ENCODE data around the gene ZNF442.
"Not testable (repeated sequence)": the region's sequence is repeated elsewhere in the genome, so short reads cannot be mapped to it uniquely, and the experiment has no call there.

The ZNF442 gene

DNA sequence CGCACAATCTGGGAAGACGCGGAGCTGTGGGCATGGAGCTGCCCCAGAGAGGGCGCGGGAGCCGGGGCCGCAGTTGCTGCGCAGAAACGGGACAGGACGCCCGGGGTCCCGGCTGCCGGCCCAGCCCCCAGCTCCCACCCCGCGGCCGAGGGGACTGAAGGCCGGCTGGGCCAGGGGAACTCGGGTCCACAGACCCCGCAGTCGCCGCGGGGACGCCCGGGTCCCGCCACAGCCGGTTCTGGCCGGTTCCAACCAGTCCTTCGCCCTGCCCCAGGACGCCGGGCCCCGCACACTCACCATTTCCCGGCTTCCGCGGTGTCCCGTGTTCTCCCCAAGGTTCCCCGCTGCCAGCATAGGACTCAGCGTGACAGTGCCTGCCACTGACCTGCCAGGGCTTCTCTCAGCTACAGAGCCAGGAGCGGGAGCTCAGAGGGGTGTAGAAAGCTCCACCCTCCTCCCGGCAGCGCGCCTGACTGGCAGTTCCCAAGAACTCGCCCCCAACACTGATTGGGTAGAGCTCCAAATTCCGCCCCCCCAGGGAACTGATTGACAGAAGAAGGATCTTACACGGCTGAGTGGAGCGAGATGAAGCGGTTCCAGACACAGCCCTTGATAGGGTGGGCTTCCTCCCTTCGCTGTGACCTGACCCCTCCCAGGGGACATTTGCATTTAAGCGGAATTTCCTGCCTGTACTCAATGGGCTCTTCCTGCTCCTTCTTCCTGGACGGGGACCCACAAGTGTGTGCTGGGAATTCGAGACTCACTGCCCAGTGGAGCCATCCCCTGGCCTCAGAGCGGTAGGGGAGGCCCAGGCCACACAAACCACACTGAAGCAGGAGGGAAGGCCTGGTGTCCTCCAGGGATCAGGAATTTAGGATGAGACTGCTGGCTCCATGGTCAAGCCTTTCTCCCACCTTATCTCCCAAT is at the start of gene ZNF442:
Gene ZNF442, minus strand, starts transcription at position 448 of the 927 bp plus-strand sequence. CDS start 2,052 bp downstream, outside the sequence.
- DNase-seq = peak; percentile 94

GRCh38 chr19:12411893-12412292 is 46.4 kb upstream of the ZNF442 start:
- DNase-seq = no peak

GRCh38 chr19:12400633-12401502 is 35.4 kb upstream of the ZNF442 start, which contains the start of gene ZNF799:
TSS of gene ZNF799 (minus strand) at chr19:12401271. CDS start at chr19:12401070, 201 bp downstream.
- DNase-seq = peak; percentile 91

GRCh38 chr19:12399901-12400632 is 34.6 kb upstream of the ZNF442 start:
- peak; percentile 28 for DNase-seq

- not testable (repeated sequence) for DNase-seq
These were observed 25.7 kb upstream of the ZNF442 start for GRCh38 chr19:12391148-12391547.

DNA sequence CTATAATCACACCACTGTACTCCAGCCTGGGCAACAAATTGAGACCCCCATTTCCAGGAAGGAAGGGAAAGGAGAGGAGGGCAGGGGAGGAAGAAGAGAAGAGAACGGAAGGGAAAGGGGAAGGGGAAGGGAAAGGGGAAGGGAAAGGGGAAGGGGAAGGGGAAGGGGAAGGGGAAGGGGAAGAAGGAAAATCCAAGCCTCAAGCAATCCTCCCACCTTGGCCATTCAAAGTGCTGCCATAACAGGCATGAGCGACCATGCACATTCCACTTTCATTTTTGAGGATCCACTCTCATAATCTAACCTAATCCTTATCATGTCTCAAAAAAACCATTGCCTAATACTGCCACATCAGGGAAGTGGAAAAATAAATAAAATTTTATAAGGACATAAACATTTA is 20.9 kb upstream of the ZNF442 start:
- DNase-seq = not testable (repeated sequence)

DNA sequence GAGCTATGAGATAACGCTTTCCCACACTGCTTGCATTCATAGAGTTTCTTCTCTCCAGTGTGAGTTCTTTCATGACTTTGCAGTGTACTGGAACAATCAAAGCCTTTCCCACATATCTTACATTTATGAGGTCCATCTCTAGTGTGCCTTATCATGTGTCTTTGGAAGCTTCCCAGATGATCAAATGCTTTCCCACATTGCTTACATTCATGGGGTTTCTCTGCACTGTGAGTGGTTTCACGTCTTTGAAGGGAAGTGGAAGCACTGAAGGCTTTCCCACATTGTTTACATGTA is 14.9 kb upstream of the ZNF442 start:
- no peak for DNase-seq

- DNase-seq = no peak
These were observed 14.4 kb upstream of the ZNF442 start for GRCh38 chr19:12379732-12380443.

- DNase-seq = no peak
These were observed 8.5 kb upstream of the ZNF442 start for GRCh38 chr19:12374026-12374425.

DNA sequence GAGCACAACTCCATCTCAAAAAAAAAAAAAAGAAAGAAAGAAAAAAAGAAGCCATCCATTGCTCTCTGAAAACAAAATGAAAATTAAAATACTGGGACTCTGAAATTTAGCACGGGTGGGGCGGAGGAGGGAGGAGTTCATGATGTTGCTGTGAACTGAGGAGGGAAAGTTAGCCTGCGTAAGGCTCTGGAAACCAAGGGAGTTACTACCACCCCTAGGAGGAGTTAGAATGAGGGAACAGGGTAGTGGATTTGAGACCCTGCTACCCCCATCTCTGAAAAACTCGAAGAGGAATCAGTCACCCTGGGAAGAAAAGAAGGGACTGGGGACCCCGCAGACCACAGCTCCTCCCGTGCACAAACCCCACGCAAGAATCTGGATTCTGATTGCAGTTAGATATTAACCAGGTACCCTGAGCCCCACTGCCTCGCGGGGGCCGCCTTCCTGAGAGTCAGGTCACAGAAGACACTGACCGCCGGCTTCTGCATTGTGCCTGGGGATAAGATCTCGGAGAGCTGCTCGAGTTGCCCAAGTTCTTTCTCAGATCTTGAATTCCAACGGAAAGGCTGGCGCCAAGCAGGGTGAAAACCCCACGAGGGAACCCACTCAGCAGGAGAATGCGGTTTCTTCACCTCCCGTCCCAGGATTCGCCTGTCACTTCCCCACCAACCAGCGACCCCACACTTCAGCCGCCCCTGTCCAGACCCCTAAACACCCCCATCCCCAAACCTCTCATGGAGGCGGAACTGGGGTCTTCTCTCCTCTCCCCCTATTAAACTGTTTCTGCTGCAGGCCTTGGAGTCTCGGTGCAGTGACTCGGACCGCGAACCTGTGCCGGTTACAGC is 870 bp downstream of the ZNF442 start:
- DNase-seq = no peak

- DNase-seq = not testable (repeated sequence)
These were observed 3.2 kb downstream of the ZNF442 start for GRCh38 chr19:12362236-12362635.

GRCh38 chr19:12353375-12353774 is 12.1 kb downstream of the ZNF442 start:
- no peak for DNase-seq

- DNase-seq = no peak
These were observed 14.6 kb downstream of the ZNF442 start for GRCh38 chr19:12350890-12351197.

GRCh38 chr19:12350185-12350889 is 15.1 kb downstream of the ZNF442 start:
- DNase-seq = no peak

- DNase-seq = no peak
These were observed 18.6 kb downstream of the ZNF442 start for GRCh38 chr19:12346896-12347295.

GRCh38 chr19:12345197-12345596 is 20.3 kb downstream of the ZNF442 start:
- DNase-seq = no peak

DNA sequence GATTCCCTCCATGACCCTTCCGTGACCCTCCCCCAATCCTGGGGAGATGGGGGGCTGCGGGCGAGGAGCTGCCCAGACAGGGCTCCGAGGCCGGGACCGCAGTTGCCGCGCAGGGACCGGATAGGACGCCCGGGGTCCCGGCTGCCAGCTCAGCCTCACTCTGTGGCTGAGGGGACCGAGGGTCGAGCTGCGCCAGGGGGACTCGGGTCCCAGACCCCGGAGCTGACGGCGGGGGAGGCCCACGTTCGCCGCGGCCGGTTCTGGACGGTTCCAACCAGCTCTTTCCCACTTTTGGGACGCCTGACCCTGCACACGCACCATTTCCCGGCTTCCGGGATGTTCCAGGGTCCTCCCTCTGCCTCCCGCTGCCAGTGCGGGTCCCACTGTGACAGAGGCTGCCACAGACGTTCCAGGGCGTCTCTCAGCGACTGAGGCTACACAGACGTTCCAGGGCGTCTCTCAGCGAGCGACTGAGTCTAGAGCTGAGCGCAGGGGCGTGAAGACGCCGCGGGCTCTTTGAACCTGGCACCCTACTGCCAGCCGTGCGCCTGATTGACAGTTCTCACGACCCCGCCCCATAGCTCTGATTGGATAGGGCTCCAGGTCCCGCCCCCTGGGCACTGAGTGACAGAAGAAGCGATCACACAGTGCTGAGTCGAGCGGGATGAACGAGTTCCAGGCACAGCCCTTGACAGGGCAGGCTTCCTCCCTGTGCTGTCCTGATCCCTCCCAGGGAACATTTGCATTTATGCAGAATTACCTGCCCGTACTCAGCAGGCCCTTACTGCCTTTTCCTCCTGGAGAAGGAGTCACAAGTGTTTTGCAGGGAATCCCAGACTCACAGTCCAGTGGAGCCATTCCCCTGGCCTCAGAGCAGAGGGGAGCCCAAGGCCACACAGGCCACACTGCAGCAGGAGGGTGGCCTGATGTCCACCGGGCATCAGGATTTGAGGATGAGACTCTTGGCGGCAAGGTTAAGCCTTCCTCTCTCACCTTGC is 32.0 kb downstream of the ZNF442 start, which contains the start of gene ZNF563:
Gene ZNF563, minus strand, starts transcription at position 472 of the 998 bp plus-strand sequence. Its CDS starts 151 bp downstream, at position 321.
- DNase-seq = peak; percentile 95

DNA sequence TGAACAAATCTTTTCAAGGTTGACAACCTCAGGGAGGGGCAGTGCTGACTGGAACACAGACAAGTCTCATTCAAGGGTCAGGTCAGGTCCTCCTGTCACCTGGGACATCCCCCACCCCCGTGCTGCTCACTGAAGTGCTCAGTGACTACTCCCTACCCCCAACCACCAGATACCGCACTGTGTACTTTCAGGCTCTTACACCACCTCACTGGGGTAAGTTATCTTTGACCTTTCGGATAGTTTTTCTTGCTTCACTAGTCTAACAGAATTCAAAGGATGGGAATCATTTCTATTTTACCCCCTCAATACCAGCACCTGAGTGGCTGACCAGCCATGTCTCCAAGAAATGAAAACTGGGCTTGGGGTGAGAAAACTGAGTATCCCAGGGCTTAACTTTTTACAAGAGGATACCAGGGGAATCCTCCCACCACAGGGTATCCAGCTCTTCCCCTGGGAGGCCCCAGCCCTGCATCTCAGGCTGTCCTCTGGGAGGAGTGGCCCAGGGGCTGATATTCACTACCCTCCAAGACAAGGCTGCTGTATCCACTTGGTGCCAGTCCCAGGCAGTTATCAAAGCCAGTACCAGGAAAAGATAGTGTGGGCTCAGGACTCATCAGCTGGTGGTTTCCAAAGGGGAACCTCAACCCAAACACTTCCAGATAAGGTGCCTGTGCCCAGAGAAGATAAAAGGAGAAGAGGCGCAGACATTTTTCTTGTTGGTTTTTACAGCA is 34.1 kb downstream of the ZNF442 start:
- DNase-seq = no peak

- DNase-seq = no peak
These were observed 35.1 kb downstream of the ZNF442 start for GRCh38 chr19:12330340-12330739.

All from NCI-H1105 treated with DMSO at 0.1 percent for 48 hours (cell line).